ENCODE results near the gene MYO3B. TPM values are rescaled to one million over a fixed set of nuclear protein-coding genes. Genes with fewer than 3 reads are reported as not detected.

MYO3B gene
- total and polyA plus RNA-seq, 8 donors, result 1.3 to 4.1 (median 2.6) TPM; not detected in 1

DNA sequence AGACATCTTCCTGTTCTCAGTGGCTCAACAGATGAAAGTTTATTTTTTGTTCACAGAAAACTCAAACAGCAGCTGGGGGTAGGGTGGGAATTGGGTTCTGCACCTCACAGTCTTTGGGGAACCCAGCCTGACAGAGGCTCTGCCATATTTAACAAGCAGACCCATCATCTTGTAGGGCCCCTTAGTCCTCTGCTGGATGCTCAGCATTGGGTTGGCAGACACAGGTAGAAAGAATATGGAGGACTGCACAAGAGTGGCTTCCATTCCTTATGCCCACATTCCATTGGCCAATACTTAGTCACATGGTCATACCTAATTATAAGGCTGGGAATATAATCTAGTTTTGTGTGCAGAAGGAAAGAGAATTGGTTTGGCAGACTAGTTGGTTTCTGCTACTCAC, 89.1 kb downstream of the MYO3B start:
- DNase-seq, result no peak
- no peak overlapping the region for H3K27ac ChIP-seq
- TF ChIP-seq, protein P1, sequence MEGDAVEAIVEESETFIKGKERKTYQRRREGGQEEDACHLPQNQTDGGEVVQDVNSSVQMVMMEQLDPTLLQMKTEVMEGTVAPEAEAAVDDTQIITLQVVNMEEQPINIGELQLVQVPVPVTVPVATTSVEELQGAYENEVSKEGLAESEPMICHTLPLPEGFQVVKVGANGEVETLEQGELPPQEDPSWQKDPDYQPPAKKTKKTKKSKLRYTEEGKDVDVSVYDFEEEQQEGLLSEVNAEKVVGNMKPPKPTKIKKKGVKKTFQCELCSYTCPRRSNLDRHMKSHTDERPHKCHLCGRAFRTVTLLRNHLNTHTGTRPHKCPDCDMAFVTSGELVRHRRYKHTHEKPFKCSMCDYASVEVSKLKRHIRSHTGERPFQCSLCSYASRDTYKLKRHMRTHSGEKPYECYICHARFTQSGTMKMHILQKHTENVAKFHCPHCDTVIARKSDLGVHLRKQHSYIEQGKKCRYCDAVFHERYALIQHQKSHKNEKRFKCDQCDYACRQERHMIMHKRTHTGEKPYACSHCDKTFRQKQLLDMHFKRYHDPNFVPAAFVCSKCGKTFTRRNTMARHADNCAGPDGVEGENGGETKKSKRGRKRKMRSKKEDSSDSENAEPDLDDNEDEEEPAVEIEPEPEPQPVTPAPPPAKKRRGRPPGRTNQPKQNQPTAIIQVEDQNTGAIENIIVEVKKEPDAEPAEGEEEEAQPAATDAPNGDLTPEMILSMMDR (IDR thresholded peaks at IDR 0.05), result no peak
- no peak overlapping the region for H3K4me3 ChIP-seq
- no peaks in the 10 kb centered on the region for H3K4me1 ChIP-seq
- ATAC-seq, result no peak
- intact Hi-C loops (cut with DNase I), result no loop called here
- H3K36me3 ChIP-seq, result no peaks in the 10 kb centered on the region
- H3K9me3 ChIP-seq, result peaks cover 0 to 23% of the 10 kb centered on the region in 2 donors
- H3K27me3 ChIP-seq, result no peaks in the 10 kb centered on the region

DNA sequence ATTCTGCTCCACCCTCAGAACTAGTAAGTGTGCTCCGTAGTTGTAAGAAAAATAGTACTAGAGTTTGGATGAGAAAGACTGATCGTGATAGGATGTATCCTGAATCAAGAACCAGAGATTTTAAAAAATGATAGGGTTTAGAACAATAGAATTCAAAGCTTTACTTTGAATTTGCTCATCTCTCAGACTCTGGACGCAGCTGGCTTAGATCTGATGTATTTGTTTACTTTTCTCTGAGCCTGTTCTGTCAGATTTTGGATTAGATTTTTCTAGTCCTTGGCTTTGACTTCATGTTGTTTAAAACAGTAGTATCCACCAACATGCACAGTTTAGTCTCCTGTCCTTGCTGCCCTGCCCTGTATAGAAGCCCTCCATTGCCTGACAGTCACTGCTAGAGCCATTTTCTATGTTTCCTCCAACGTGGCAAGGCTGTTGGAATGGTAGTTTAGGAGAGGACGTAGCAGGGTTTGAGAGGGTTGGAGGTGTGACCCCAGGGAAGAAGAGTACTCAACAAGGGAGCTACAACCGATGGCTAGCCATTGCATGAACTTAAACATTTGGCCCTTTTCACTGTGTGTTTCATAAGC, 92.4 kb downstream of the MYO3B start:
- TF ChIP-seq, protein P1 (IDR thresholded peaks at IDR 0.05), result no peak

DNA sequence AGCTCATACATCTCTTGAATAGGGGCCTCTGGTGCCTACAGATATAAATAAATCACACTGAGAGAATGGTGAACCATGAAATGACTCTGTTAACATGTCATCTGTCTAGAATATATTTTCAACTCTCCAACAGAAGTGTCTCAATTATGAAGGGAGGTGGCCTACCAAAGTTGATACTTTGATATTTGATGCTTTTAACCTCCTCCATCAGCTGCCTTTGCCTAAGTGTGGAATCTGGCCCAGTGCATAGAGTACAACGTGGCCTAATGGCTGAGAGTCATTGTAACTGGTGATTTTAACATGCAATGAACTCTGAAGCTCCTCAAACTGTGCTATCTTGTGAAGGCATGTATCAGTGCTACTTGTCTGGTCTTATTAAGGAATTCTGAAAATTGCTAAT, 93.4 kb downstream of the MYO3B start:
- no peaks in the 10 kb centered on the region for H3K9me3 ChIP-seq
- intact Hi-C loops (cut with DNase I), result no loop called here
- no peak overlapping the region for H3K4me3 ChIP-seq
- H3K36me3 ChIP-seq, result no peaks in the 10 kb centered on the region
- no peaks in the 10 kb centered on the region for H3K4me1 ChIP-seq
- H3K27me3 ChIP-seq, result no peaks in the 10 kb centered on the region
- DNase-seq (no peak), ATAC-seq (no peak)
- TF ChIP-seq, protein P1 (IDR thresholded peaks at IDR 0.05), result no peak
- H3K27ac ChIP-seq, result no peak overlapping the region

More for the DNA sequence above, 92.4 kb downstream of the MYO3B start:
- Histone ChIP-seq H3K36me3 (no peaks in the 10 kb centered on the region), H3K9me3 (no peaks in the 10 kb centered on the region), H3K4me1 (no peaks in the 10 kb centered on the region), H3K27me3 (no peaks in the 10 kb centered on the region), H3K27ac (no peak overlapping the region), H3K4me3 (no peak overlapping the region)
- intact Hi-C loops (cut with DNase I), result no loop called here
- ATAC-seq, result no peak
- DNase-seq, result no peak

DNA sequence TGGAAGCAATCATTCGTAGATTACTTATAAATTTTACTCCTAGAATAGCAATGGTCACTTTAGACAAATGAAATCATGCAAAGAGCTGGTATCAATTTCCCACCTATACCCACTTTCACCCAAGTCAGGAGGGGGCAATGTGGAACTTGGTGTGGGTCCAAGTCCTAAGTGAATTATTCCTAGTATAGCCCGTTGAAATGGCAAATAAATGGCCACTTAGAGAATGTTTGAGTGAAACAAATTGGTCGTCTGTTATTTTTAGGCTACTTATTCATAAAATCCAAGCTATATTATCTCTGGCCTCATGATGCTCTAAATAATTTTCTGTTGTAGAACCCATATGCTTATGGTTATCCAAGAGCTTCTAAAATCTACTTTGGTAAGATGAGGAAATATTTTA, 98.1 kb downstream of the MYO3B start:
- Histone ChIP-seq H3K4me3 (no peak overlapping the region), H3K9me3 (no peaks in the 10 kb centered on the region), H3K36me3 (no peaks in the 10 kb centered on the region), H3K27ac (no peak overlapping the region), H3K4me1 (no peaks in the 10 kb centered on the region), H3K27me3 (no peaks in the 10 kb centered on the region)
- intact Hi-C loops (cut with DNase I), result no loop called here
- no peak for ATAC-seq
- DNase-seq, result no peak
- TF ChIP-seq, protein P1 (IDR thresholded peaks at IDR 0.05), result no peak

DNA sequence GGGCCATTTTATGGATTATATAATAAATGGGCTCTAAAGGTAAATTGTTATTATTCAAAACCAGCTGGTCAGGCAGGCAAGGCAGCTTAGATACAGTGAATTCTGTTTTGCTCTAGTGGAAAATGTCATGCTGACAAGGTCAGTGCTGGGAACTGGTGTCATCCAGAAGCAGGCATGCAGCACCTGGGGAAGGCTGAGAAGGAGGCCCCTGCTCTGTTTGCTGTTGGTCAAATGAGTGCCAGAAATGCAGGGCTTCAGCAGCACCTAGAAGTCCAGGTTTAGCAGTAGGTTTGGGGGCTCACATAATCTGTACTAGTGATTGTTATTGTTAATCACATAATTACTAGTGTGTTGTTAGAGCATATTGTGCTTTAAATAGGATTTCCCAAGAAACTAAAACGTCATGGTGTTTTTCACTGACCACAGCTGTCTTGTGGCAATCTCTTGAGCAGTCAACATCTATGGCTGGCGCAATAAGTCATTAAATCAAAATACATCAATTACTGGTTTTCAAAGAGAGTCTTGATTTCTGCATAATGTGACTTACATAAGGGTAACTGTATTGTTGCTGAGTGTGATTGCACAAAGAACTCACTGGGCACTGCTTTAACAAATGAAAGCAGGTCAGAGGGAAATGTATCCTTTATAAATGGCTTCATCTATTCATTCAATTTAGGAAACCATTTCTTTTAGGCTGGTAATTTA, 99.1 kb downstream of the MYO3B start:
- intact Hi-C loops (cut with DNase I), result no loop called here
- Histone ChIP-seq H3K4me3 (no peak overlapping the region), H3K27ac (no peak overlapping the region), H3K4me1 (no peaks in the 10 kb centered on the region), H3K36me3 (no peaks in the 10 kb centered on the region), H3K27me3 (no peaks in the 10 kb centered on the region), H3K9me3 (no peaks in the 10 kb centered on the region)
- DNase-seq, result no peak
- TF ChIP-seq, protein P1 (IDR thresholded peaks at IDR 0.05), result no peak
- no peak for ATAC-seq

Measured in left lung (tissue), 10 donors.